ENCODE results near the gene IQSEC1. TPM values are rescaled to one million over a fixed set of nuclear protein-coding genes. Genes with fewer than 3 reads are reported as not detected.
A peak's percentile ranks its signal among the peaks of the same experiment; 100 is the strongest.

Gene IQSEC1
- total RNA-seq, 2 donors from 2014 or later = 22.7 to 24.5 TPM

DNA sequence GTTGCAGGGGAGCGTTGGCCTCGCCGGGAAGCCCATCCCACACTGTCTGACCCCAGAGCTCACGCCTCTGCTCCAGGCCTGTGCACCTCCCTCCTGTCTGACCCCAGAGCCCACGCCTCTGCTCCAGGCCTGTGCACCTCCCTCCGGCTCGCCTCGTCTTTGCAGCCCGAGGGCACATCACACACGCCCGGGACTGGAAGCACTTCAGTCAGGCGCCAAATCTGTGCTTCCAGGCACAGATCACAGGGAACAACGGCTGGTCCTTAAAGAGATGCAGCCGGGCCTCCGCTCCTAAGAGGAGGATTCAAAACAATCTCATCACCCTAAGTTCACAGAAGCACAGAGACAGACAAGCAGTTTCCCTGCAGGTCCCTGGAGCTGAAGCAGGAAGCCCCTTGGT, 128.8 kb downstream of the IQSEC1 start:
- Mint-ChIP-seq H3K36me3 (ENCODE audit: low read depth) (no peaks in the 10 kb centered on the region), H3K27me3 (ENCODE audit: insufficient read depth) (no peaks in the 10 kb centered on the region), H3K9me3 (no peaks in the 10 kb centered on the region), H3K4me1 (peaks cover 2% of the 10 kb centered on the region), H3K4me3 (no peak overlapping the region), H3K27ac (peak overlapping the region; percentile 58)
- H3K9ac ChIP-seq (ENCODE audit: extremely low read depth, low read length, poor library complexity, severe bottlenecking) = no peak overlapping the region
- WGBS, 2 experiments (ENCODE audit: insufficient coverage in 1 of 2, insufficient read length in 1 of 2) = 75 to 87% methylated on average over 12 to 15 of the region's 15 CpGs
- DNase-seq = no peak
- no peak for TF ChIP-seq CTCF (conservative IDR thresholded peaks at IDR 0.05)
- H3K27ac ChIP-seq (ENCODE audit: low read depth, low read length) = peak overlapping the region; percentile 94
- no peaks in the 10 kb centered on the region for H3K9me3 ChIP-seq (ENCODE audit: control insufficient read depth, low read length)
- H3K27me3 ChIP-seq (ENCODE audit: control insufficient read depth, insufficient read depth, low read length, poor library complexity, severe bottlenecking) = no peaks in the 10 kb centered on the region
- H3K4me1 ChIP-seq (ENCODE audit: control insufficient read depth, insufficient read depth, low read length) = peaks cover 4% of the 10 kb centered on the region
- peaks cover 5% of the 10 kb centered on the region for H3K36me3 ChIP-seq (ENCODE audit: control insufficient read depth, insufficient read depth, low read length)
- no peak overlapping the region for H3K4me3 ChIP-seq (ENCODE audit: low read length)

DNA sequence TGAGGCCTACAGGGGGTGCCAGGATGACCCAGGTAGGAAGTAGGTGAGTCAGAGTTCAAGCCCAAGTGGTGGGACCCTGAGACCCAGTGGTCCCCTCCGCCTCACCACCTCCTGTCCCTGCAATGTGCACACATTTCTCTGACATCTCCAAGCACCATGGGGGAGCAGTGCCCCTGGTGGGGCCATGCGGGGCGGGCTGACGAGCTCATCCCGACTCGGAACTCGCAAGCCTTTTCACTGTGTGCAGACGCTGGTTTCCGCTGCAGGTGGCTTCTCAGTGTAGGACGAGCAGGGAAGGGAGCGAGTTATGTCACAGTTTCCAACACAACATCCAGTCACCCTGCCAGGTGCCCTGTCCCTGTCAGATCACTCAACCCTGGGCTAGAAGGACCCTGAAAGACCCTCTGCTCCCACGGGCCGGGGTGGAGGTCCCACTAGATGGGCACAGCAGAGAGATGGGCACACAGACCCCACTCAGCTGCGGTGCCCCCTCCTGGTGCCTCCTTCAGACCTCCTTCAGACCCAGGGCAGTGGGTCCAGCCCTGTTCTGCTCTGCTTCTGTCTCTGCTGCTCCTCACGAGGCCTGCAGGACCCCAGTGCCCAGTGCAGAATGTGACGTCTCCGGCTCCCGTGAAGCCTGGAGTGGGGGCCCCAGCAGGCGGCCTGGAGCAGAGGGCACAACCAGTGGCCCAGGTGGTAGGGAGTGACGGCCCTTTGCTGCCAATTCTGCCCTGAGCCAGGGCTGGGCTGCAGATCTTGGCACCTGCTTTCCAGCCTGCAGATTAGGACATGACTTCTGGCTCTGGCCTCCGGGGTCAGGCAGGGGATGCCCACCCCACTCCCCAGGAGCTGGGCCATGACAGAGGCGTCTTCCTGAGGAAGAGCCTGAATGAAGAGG, 129.9 kb downstream of the IQSEC1 start:
- H3K9me3 Mint-ChIP-seq = no peaks in the 10 kb centered on the region
- Histone ChIP-seq H3K27me3 (ENCODE audit: control insufficient read depth, insufficient read depth, low read length, poor library complexity, severe bottlenecking) (no peaks in the 10 kb centered on the region), H3K4me3 (ENCODE audit: low read length) (no peak overlapping the region), H3K4me1 (ENCODE audit: control insufficient read depth, insufficient read depth, low read length) (peaks cover 4% of the 10 kb centered on the region), H3K9ac (ENCODE audit: extremely low read depth, low read length, poor library complexity, severe bottlenecking) (no peak overlapping the region), H3K27ac (ENCODE audit: low read depth, low read length) (peak overlapping the region; percentile 94), H3K9me3 (ENCODE audit: control insufficient read depth, low read length) (no peaks in the 10 kb centered on the region), H3K36me3 (ENCODE audit: control insufficient read depth, insufficient read depth, low read length) (peaks cover 5% of the 10 kb centered on the region)
- DNase-seq = no peak
- 91 to 97% methylated on average over 10 to 22 of the region's 22 CpGs for WGBS, 2 experiments (ENCODE audit: insufficient coverage in 1 of 2, insufficient read length in 1 of 2)
- no peaks in the 10 kb centered on the region for H3K36me3 Mint-ChIP-seq (ENCODE audit: low read depth)
- H3K4me3 Mint-ChIP-seq = no peak overlapping the region
- no peak overlapping the region for H3K27ac Mint-ChIP-seq
- no peaks in the 10 kb centered on the region for H3K27me3 Mint-ChIP-seq (ENCODE audit: insufficient read depth)
- no peak for TF ChIP-seq CTCF (conservative IDR thresholded peaks at IDR 0.05)
- peaks cover 2% of the 10 kb centered on the region for H3K4me1 Mint-ChIP-seq

- no peaks in the 10 kb centered on the region for H3K9me3 Mint-ChIP-seq
- H3K4me1 Mint-ChIP-seq = peaks cover 2% of the 10 kb centered on the region
Observed at GRCh38 chr3:12941495-12942023, 131.7 kb downstream of the IQSEC1 start.

More at GRCh38 chr3:12941495-12942023, 131.7 kb downstream of the IQSEC1 start:
- Histone ChIP-seq H3K36me3 (ENCODE audit: control insufficient read depth, insufficient read depth, low read length) (peaks cover 5% of the 10 kb centered on the region), H3K27ac (ENCODE audit: low read depth, low read length) (no peak overlapping the region), H3K9ac (ENCODE audit: extremely low read depth, low read length, poor library complexity, severe bottlenecking) (no peak overlapping the region), H3K4me3 (ENCODE audit: low read length) (no peak overlapping the region), H3K9me3 (ENCODE audit: control insufficient read depth, low read length) (no peaks in the 10 kb centered on the region), H3K27me3 (ENCODE audit: control insufficient read depth, insufficient read depth, low read length, poor library complexity, severe bottlenecking) (no peaks in the 10 kb centered on the region), H3K4me1 (ENCODE audit: control insufficient read depth, insufficient read depth, low read length) (peaks cover 4% of the 10 kb centered on the region)
- Mint-ChIP-seq H3K27me3 (ENCODE audit: insufficient read depth) (no peaks in the 10 kb centered on the region), H3K27ac (no peak overlapping the region), H3K36me3 (ENCODE audit: low read depth) (no peaks in the 10 kb centered on the region), H3K4me3 (no peak overlapping the region)
- TF ChIP-seq CTCF (conservative IDR thresholded peaks at IDR 0.05) = no peak
- no peak for DNase-seq
- 96 to 97% methylated on average over 25 to 26 of the region's 26 CpGs for WGBS, 2 experiments (ENCODE audit: insufficient coverage in 1 of 2, insufficient read length in 1 of 2)
